B cell (primary cell): ENCODE results near the gene CDYL2. TPM values are rescaled to one million over a fixed set of nuclear protein-coding genes. Genes with fewer than 3 reads are reported as not detected.

Experiments used
- ATAC-seq: fragments of 200-7000 bp; cut with Tn5 transposase; one replicate; pipeline ENCODE4 v1.10.0; 2021; ENCODE audit warnings: low read depth, mild to moderate bottlenecking, moderate number of reproducible peaks, moderate library complexity
- CTCF ChIA-PET: fragments of 350-600 bp; sonication (Branson Sonifier 250); formaldehyde crosslinking; loops from one replicate; lab custom pipeline; 2021; ENCODE audit warnings: antibody characterized with exemption, inconsistent platforms; lab: Charles Lee
- POLR2A ChIA-PET: fragments of 350-600 bp; sonication (Branson Sonifier 250); formaldehyde crosslinking; loops from one replicate; lab custom pipeline; 2021; ENCODE audit warnings: antibody characterized with exemption; lab: Charles Lee
- DNase-seq: peaks from one replicate; pipeline ENCODE4 v3.0.0; 2013
- H2AFZ ChIP-seq: 2 replicates; pipeline ENCODE4 v1.6.1; 2012; ENCODE audit warnings: mild to moderate bottlenecking, low read depth, low read length; ENCODE audit not compliant: insufficient read depth, poor library complexity, severe bottlenecking
- H3K27ac ChIP-seq, 2 donors: 1 replicate in 1 of 2; 2 replicates in 1 of 2; pipeline ENCODE4 v1.5.1; 2012 to 2013; ENCODE audit warnings: low read length in 2 of 2, mild to moderate bottlenecking in 2 of 2, moderate library complexity in 1 of 2
- H3K27me3 ChIP-seq, 4 experiments: fragments of 200-600 bp in 1 of 4; sonication (generic) in 1 of 4; replicated peaks in 1 of 4; 1 replicate in 2 of 4; 2 replicates in 2 of 4; pipeline versions ENCODE4 v1.6.1 to v1.7.0; 2013 to 2016; ENCODE audit warnings: low read length in 3 of 4, mild to moderate bottlenecking in 2 of 4, mixed read lengths in 1 of 4, moderate library complexity in 1 of 4; ENCODE audit not compliant: insufficient read depth in 4 of 4, control insufficient read depth in 3 of 4; ENCODE audit errors: control extremely low read depth in 1 of 4
- H3K36me3 ChIP-seq, 2 experiments: replicated peaks in 1 of 2; 1 replicate in 1 of 2; 2 replicates in 1 of 2; pipeline versions ENCODE4 v1.6.1 to v1.7.1; 2013; ENCODE audit warnings: low read length in 1 of 2; ENCODE audit not compliant: insufficient read depth in 2 of 2, control insufficient read depth in 1 of 2; ENCODE audit errors: control extremely low read depth in 1 of 2, extremely low read depth in 1 of 2
- H3K4me1 ChIP-seq, 2 donors: fragments of 200-600 bp in 1 of 2; sonication (generic) in 1 of 2; 1 replicate in 1 of 2; 2 replicates in 1 of 2; pipeline versions ENCODE4 v1.5.1 to v1.6.1; 2013 to 2017; ENCODE audit warnings: low read length in 2 of 2; ENCODE audit not compliant: control insufficient read depth in 2 of 2, insufficient read depth in 2 of 2
- H3K4me2 ChIP-seq: replicated peaks from 2 replicates; pipeline ENCODE3; 2012; ENCODE audit warnings: mild to moderate bottlenecking, low read depth, low read length; ENCODE audit not compliant: poor library complexity, severe bottlenecking
- H3K4me3 ChIP-seq, 5 experiments: fragments of 200-600 bp in 1 of 5; sonication (generic) in 1 of 5; 1 replicate in 3 of 5; 2 replicates in 2 of 5; pipeline versions ENCODE4 v1.5.1 to v1.7.0; 2011 to 2016; ENCODE audit warnings: low read length in 4 of 5, mild to moderate bottlenecking in 4 of 5, low read depth in 2 of 5, control low read depth in 1 of 5, moderate library complexity in 1 of 5; ENCODE audit not compliant: insufficient read depth in 1 of 5; ENCODE audit errors: control extremely low read depth in 1 of 5, extremely low read depth in 1 of 5
- H3K79me2 ChIP-seq: fragments of 200-600 bp; sonication (generic); one replicate; pipeline ENCODE4 v1.6.0; 2016; ENCODE audit warnings: low read length; ENCODE audit not compliant: control insufficient read depth, insufficient read depth
- H3K9ac ChIP-seq: fragments of 200-600 bp; sonication (generic); 2 replicates; pipeline ENCODE4 v1.6.1; 2017; ENCODE audit warnings: mild to moderate bottlenecking, low read length, moderate library complexity
- H3K9me3 ChIP-seq, 3 donors: one replicate each; pipeline versions ENCODE4 v1.6.1 to v1.7.1; 2013; ENCODE audit warnings: low read length in 2 of 3; ENCODE audit not compliant: control insufficient read depth in 2 of 3, insufficient read depth in 1 of 3; ENCODE audit errors: control extremely low read depth in 1 of 3
- H4K20me1 ChIP-seq: 2 replicates; pipeline ENCODE4 v1.6.0; 2012; ENCODE audit warnings: mild to moderate bottlenecking, low read length; ENCODE audit not compliant: insufficient read depth, control insufficient read depth, poor library complexity, severe bottlenecking
- H3K27ac Mint-ChIP-seq: one replicate; pipeline ENCODE4 v1.8.0; 2021; ENCODE audit warnings: mixed read lengths
- H3K27me3 Mint-ChIP-seq: one replicate; pipeline ENCODE4 v1.8.0; 2021; ENCODE audit warnings: mixed read lengths
- H3K4me1 Mint-ChIP-seq: one replicate; pipeline ENCODE4 v1.8.0; 2021; ENCODE audit warnings: mixed read lengths
- H3K4me3 Mint-ChIP-seq: one replicate; pipeline ENCODE4 v1.8.0; 2021; ENCODE audit warnings: mixed read lengths
- H3K9me3 Mint-ChIP-seq: one replicate; pipeline ENCODE4 v1.8.0; 2022; ENCODE audit warnings: mixed read lengths; ENCODE audit not compliant: insufficient read depth
- CTCF ChIP-seq: fragments of 200-600 bp; IDR thresholded peaks from one replicate; pipeline ENCODE4 v1.8.0; 2022; ENCODE audit warnings: antibody characterized with exemption, mild to moderate bottlenecking
- EZH2 ChIP-seq: IDR thresholded peaks from 2 replicates; pipeline ENCODE4 v1.6.1; 2012; ENCODE audit warnings: borderline replicate concordance, low read depth, mild to moderate bottlenecking, moderate library complexity, low read length; ENCODE audit not compliant: insufficient read depth, poor library complexity, severe bottlenecking
- WGBS: methylation state at CpG from one replicate; pipeline ENCODE4 v1.1.5; 2013; ENCODE audit warnings: missing lambda C conversion rate; ENCODE audit not compliant: insufficient coverage; 5-methylcytosine and 5-hydroxymethylcytosine counted together
- intact Hi-C: fragments of 100-400 bp; cut with micrococcal nuclease; formaldehyde crosslinking; loops from one replicate; pipeline ENCODE4 v1.10.0; 2022
- polyA plus RNA-seq: library from polyadenylated mRNA; depleted of rRNA; stranded (reverse); fragments of >200 nt; gene quantifications from 2 replicates; pipeline ENCODE4 v1.2.3, GENCODE V29; 2012
- total RNA-seq, 2 donors: library from RNA; stranded (reverse); fragments of 120-200 nt in 1 of 2; gene quantifications; 1 replicate in 1 of 2; 2 replicates in 1 of 2; pipeline versions ENCODE4 v1.2.3 to v1.2.4, GENCODE V29; 2013 to 2022

The CDYL2 gene
- total and polyA plus RNA-seq, 2 donors (not counting 1 experiment from before 2014, with no cell fraction given), result 0.66 to 6.6 TPM

- H3K4me2 ChIP-seq, result no peak overlapping the region
- H3K79me2 ChIP-seq, result no peaks in the 10 kb centered on the region
- Mint-ChIP-seq H3K27ac (no peak overlapping the region), H3K9me3 (no peaks in the 10 kb centered on the region), H3K4me3 (no peak overlapping the region), H3K27me3 (peaks cover 12% of the 10 kb centered on the region), H3K4me1 (peaks cover 7% of the 10 kb centered on the region)
- WGBS, result 100% methylated on average over 1 of the region's 1 CpG
- no peaks in the 10 kb centered on the region for H3K9me3 ChIP-seq
- peaks cover 0 to 32% (median 10%) of the 10 kb centered on the region in 4 experiments for H3K27me3 ChIP-seq
- H3K27ac ChIP-seq, result no peak overlapping the region
- H4K20me1 ChIP-seq, result no peaks in the 10 kb centered on the region
- no peak overlapping the region for H3K4me3 ChIP-seq
- no peaks in the 10 kb centered on the region for H3K36me3 ChIP-seq
- DNase-seq (no peak), ATAC-seq (no peak)
- H2AFZ ChIP-seq, result no peak overlapping the region
- intact Hi-C loops, result no loop called here
- peaks cover 5 to 6% of the 10 kb centered on the region in 2 donors for H3K4me1 ChIP-seq
- H3K9ac ChIP-seq, result no peak overlapping the region
- ChIA-PET POLR2A (no interaction called here), CTCF (interaction anchor here (1.6 kb wide), 1 partner anchor 18 kb away, joined by 4 read pairs; no protein-coding TSS in a partner anchor)
- TF ChIP-seq CTCF, result no peak
- no peak for TF ChIP-seq EZH2
Measured at GRCh38 chr16:80806289-80806688, 1.9 kb upstream of the CDYL2 start.

GRCh38 chr16:80804056-80804525 lies 307 bp downstream of the CDYL2 start:
- ChIA-PET POLR2A (no interaction called here), CTCF (no interaction called here)
- ATAC-seq (peak; percentile 44), DNase-seq (peak; percentile 69)
- Histone ChIP-seq H3K27me3 (peaks cover 0 to 28% (median 10%) of the 10 kb centered on the region in 4 experiments), H4K20me1 (no peaks in the 10 kb centered on the region), H3K79me2 (no peaks in the 10 kb centered on the region), H3K36me3 (no peaks in the 10 kb centered on the region), H3K9ac (peak overlapping the region; percentile 56), H3K4me1 (peaks cover 5 to 6% of the 10 kb centered on the region in 2 donors), H2AFZ (peak overlapping the region; percentile 69), H3K9me3 (no peaks in the 10 kb centered on the region), H3K4me2 (peak overlapping the region; percentile 64), H3K4me3 (peak overlapping the region in 4 of 5 experiments; percentile 41 to 66 (median 57)), H3K27ac (no peak overlapping the region)
- Mint-ChIP-seq H3K9me3 (no peaks in the 10 kb centered on the region), H3K27me3 (peaks cover 12% of the 10 kb centered on the region), H3K4me3 (peak overlapping the region; percentile 97), H3K27ac (peak overlapping the region; percentile 82), H3K4me1 (peaks cover 7% of the 10 kb centered on the region)
- intact Hi-C loops, result loop anchor here (5.0 kb wide), 1 partner anchor 262 kb away; the partner anchor contains the start of gene DYNLRB2
- TF ChIP-seq EZH2, result no peak
- TF ChIP-seq CTCF, result no peak
- WGBS, result under 1% methylated on average over 80 of the region's 80 CpGs
